OCI-LY1 (cell line): ENCODE data around the gene KPNA3.

ENCODE experiments used
- EZH2 ChIP-seq: fragments of 200-600 bp; sonication (generic), shearing (Covaris generic); IDR thresholded peaks from 2 replicates; pipeline ENCODE4 v1.8.0; 2017; ENCODE audit warnings: borderline replicate concordance, mixed run types, mild to moderate bottlenecking, antibody characterized with exemption, low read length, moderate library complexity, mixed read lengths
- TF ChIP-seq, protein P1 (sequence below): fragments of 200-600 bp; sonication (generic), shearing (Covaris generic); IDR thresholded peaks from 2 replicates; pipeline ENCODE4 v1.5.1; 2017; ENCODE audit warnings: mild to moderate bottlenecking, antibody characterized with exemption, low read length, moderate library complexity, mixed read lengths

DNA sequence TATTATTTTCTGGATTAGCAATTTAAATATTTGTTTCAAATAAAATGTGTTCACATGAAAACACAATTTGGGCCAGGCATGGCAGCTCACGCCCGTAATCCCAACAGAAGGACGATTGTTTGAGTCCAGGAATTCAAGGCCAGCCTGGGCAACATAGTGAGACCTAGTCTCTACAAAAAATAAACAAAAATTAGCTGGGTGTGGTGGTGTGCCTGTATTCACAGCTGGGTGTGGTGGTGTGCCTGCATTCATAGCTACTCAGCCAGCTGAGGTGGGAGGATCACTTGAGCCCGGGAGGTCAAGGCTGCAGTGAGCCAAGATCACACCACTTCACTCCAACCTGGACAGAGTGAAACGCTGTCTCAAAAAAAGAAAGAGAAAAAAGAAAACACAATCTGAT, 46.4 kb downstream of the KPNA3 start:
- TF ChIP-seq, protein P1, sequence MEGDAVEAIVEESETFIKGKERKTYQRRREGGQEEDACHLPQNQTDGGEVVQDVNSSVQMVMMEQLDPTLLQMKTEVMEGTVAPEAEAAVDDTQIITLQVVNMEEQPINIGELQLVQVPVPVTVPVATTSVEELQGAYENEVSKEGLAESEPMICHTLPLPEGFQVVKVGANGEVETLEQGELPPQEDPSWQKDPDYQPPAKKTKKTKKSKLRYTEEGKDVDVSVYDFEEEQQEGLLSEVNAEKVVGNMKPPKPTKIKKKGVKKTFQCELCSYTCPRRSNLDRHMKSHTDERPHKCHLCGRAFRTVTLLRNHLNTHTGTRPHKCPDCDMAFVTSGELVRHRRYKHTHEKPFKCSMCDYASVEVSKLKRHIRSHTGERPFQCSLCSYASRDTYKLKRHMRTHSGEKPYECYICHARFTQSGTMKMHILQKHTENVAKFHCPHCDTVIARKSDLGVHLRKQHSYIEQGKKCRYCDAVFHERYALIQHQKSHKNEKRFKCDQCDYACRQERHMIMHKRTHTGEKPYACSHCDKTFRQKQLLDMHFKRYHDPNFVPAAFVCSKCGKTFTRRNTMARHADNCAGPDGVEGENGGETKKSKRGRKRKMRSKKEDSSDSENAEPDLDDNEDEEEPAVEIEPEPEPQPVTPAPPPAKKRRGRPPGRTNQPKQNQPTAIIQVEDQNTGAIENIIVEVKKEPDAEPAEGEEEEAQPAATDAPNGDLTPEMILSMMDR = no peak
- no peak for TF ChIP-seq EZH2
